Stimulated activated CD8-positive, alpha-beta memory T cell treated with anti-CD3 and anti-CD28 coated beads, Interleukin-15, amount 100 ng/mL, for 24 hours (primary cell): ENCODE results near the gene IQCM.

Source experiments
- DNase-seq: peaks from one replicate; pipeline ENCODE4 v3.0.0-alpha.2; 2020; ENCODE audit warnings: low read depth

Gene IQCM

GRCh38 chr4:149815743-149816142, at the start of gene IQCM:
IQCM (minus strand) TSS chr4:149815843; CDS start chr4:149742691, 73,152 bp downstream.
- DNase-seq, result no peak

GRCh38 chr4:149857446-149857845, 41.8 kb upstream of the IQCM start:
- DNase-seq, result no peak

- no peak for DNase-seq
These were observed 30.1 kb upstream of the IQCM start for GRCh38 chr4:149845743-149846142.

GRCh38 chr4:149841686-149842085, 26.0 kb upstream of the IQCM start:
- DNase-seq, result no peak

- no peak for DNase-seq
These were observed 22.4 kb upstream of the IQCM start for GRCh38 chr4:149838036-149838435.

- DNase-seq, result no peak
These were observed 20.9 kb upstream of the IQCM start for GRCh38 chr4:149836546-149836945.

GRCh38 chr4:149835280-149835679, 19.6 kb upstream of the IQCM start:
- no peak for DNase-seq

GRCh38 chr4:149831656-149832208, 16.1 kb upstream of the IQCM start:
- no peak for DNase-seq

GRCh38 chr4:149830823-149831222, 15.2 kb upstream of the IQCM start:
- DNase-seq, result no peak

- no peak for DNase-seq
These were observed 9.7 kb upstream of the IQCM start for GRCh38 chr4:149825336-149825735.

GRCh38 chr4:149823769-149824221, 8.2 kb upstream of the IQCM start:
- no peak for DNase-seq

GRCh38 chr4:149801416-149801815, 14.2 kb downstream of the IQCM start:
- DNase-seq, result no peak

GRCh38 chr4:149799546-149799945, 16.1 kb downstream of the IQCM start:
- no peak for DNase-seq

GRCh38 chr4:149796381-149796780, 19.3 kb downstream of the IQCM start:
- no peak for DNase-seq

- DNase-seq, result no peak
These were observed 20.4 kb downstream of the IQCM start for GRCh38 chr4:149795256-149795655.

- no peak for DNase-seq
These were observed 21.3 kb downstream of the IQCM start for GRCh38 chr4:149794352-149794751.

- DNase-seq, result no peak
These were observed 22.2 kb downstream of the IQCM start for GRCh38 chr4:149793459-149793858.

GRCh38 chr4:149791851-149792250, 23.8 kb downstream of the IQCM start:
- no peak for DNase-seq

GRCh38 chr4:149790172-149790907, 25.3 kb downstream of the IQCM start:
- DNase-seq, result no peak

- no peak for DNase-seq
These were observed 27.3 kb downstream of the IQCM start for GRCh38 chr4:149788300-149788699.

GRCh38 chr4:149785696-149786431, 29.8 kb downstream of the IQCM start:
- DNase-seq, result no peak

GRCh38 chr4:149784018-149784417, 31.6 kb downstream of the IQCM start:
- DNase-seq, result no peak

- DNase-seq, result no peak
These were observed 34.5 kb downstream of the IQCM start for GRCh38 chr4:149781150-149781549.
